B cell (primary cell): ENCODE data around the gene TNIK. TPM values are rescaled to one million over a fixed set of nuclear protein-coding genes. Genes with fewer than 3 reads are reported as not detected.

Experiments used
- ATAC-seq: fragments of 200-7000 bp; cut with Tn5 transposase; one replicate; pipeline ENCODE4 v1.10.0; 2021; ENCODE audit warnings: low read depth, mild to moderate bottlenecking, moderate number of reproducible peaks, moderate library complexity
- CTCF ChIA-PET: fragments of 350-600 bp; sonication (Branson Sonifier 250); formaldehyde crosslinking; loops from one replicate; lab custom pipeline; 2021; ENCODE audit warnings: antibody characterized with exemption, inconsistent platforms; lab: Charles Lee
- POLR2A ChIA-PET: fragments of 350-600 bp; sonication (Branson Sonifier 250); formaldehyde crosslinking; loops from one replicate; lab custom pipeline; 2021; ENCODE audit warnings: antibody characterized with exemption; lab: Charles Lee
- DNase-seq: peaks from one replicate; pipeline ENCODE4 v3.0.0; 2013
- H2AFZ ChIP-seq: 2 replicates; pipeline ENCODE4 v1.6.1; 2012; ENCODE audit warnings: mild to moderate bottlenecking, low read depth, low read length; ENCODE audit not compliant: insufficient read depth, poor library complexity, severe bottlenecking
- H3K27ac ChIP-seq, 2 donors: 1 replicate in 1 of 2; 2 replicates in 1 of 2; pipeline ENCODE4 v1.5.1; 2012 to 2013; ENCODE audit warnings: low read length in 2 of 2, mild to moderate bottlenecking in 2 of 2, moderate library complexity in 1 of 2
- H3K27me3 ChIP-seq, 4 experiments: fragments of 200-600 bp in 1 of 4; sonication (generic) in 1 of 4; replicated peaks in 1 of 4; 1 replicate in 2 of 4; 2 replicates in 2 of 4; pipeline versions ENCODE4 v1.6.1 to v1.7.0; 2013 to 2016; ENCODE audit warnings: low read length in 3 of 4, mild to moderate bottlenecking in 2 of 4, mixed read lengths in 1 of 4, moderate library complexity in 1 of 4; ENCODE audit not compliant: insufficient read depth in 4 of 4, control insufficient read depth in 3 of 4; ENCODE audit errors: control extremely low read depth in 1 of 4
- H3K36me3 ChIP-seq, 2 experiments: replicated peaks in 1 of 2; 1 replicate in 1 of 2; 2 replicates in 1 of 2; pipeline versions ENCODE4 v1.6.1 to v1.7.1; 2013; ENCODE audit warnings: low read length in 1 of 2; ENCODE audit not compliant: insufficient read depth in 2 of 2, control insufficient read depth in 1 of 2; ENCODE audit errors: control extremely low read depth in 1 of 2, extremely low read depth in 1 of 2
- H3K4me1 ChIP-seq, 2 donors: fragments of 200-600 bp in 1 of 2; sonication (generic) in 1 of 2; 1 replicate in 1 of 2; 2 replicates in 1 of 2; pipeline versions ENCODE4 v1.5.1 to v1.6.1; 2013 to 2017; ENCODE audit warnings: low read length in 2 of 2; ENCODE audit not compliant: control insufficient read depth in 2 of 2, insufficient read depth in 2 of 2
- H3K4me2 ChIP-seq: replicated peaks from 2 replicates; pipeline ENCODE3; 2012; ENCODE audit warnings: mild to moderate bottlenecking, low read depth, low read length; ENCODE audit not compliant: poor library complexity, severe bottlenecking
- H3K4me3 ChIP-seq, 5 experiments: fragments of 200-600 bp in 1 of 5; sonication (generic) in 1 of 5; 1 replicate in 3 of 5; 2 replicates in 2 of 5; pipeline versions ENCODE4 v1.5.1 to v1.7.0; 2011 to 2016; ENCODE audit warnings: low read length in 4 of 5, mild to moderate bottlenecking in 4 of 5, low read depth in 2 of 5, control low read depth in 1 of 5, moderate library complexity in 1 of 5; ENCODE audit not compliant: insufficient read depth in 1 of 5; ENCODE audit errors: control extremely low read depth in 1 of 5, extremely low read depth in 1 of 5
- H3K79me2 ChIP-seq: fragments of 200-600 bp; sonication (generic); one replicate; pipeline ENCODE4 v1.6.0; 2016; ENCODE audit warnings: low read length; ENCODE audit not compliant: control insufficient read depth, insufficient read depth
- H3K9ac ChIP-seq: fragments of 200-600 bp; sonication (generic); 2 replicates; pipeline ENCODE4 v1.6.1; 2017; ENCODE audit warnings: mild to moderate bottlenecking, low read length, moderate library complexity
- H3K9me3 ChIP-seq, 3 donors: one replicate each; pipeline versions ENCODE4 v1.6.1 to v1.7.1; 2013; ENCODE audit warnings: low read length in 2 of 3; ENCODE audit not compliant: control insufficient read depth in 2 of 3, insufficient read depth in 1 of 3; ENCODE audit errors: control extremely low read depth in 1 of 3
- H4K20me1 ChIP-seq: 2 replicates; pipeline ENCODE4 v1.6.0; 2012; ENCODE audit warnings: mild to moderate bottlenecking, low read length; ENCODE audit not compliant: insufficient read depth, control insufficient read depth, poor library complexity, severe bottlenecking
- H3K27ac Mint-ChIP-seq: one replicate; pipeline ENCODE4 v1.8.0; 2021; ENCODE audit warnings: mixed read lengths
- H3K27me3 Mint-ChIP-seq: one replicate; pipeline ENCODE4 v1.8.0; 2021; ENCODE audit warnings: mixed read lengths
- H3K4me1 Mint-ChIP-seq: one replicate; pipeline ENCODE4 v1.8.0; 2021; ENCODE audit warnings: mixed read lengths
- H3K4me3 Mint-ChIP-seq: one replicate; pipeline ENCODE4 v1.8.0; 2021; ENCODE audit warnings: mixed read lengths
- H3K9me3 Mint-ChIP-seq: one replicate; pipeline ENCODE4 v1.8.0; 2022; ENCODE audit warnings: mixed read lengths; ENCODE audit not compliant: insufficient read depth
- CTCF ChIP-seq: fragments of 200-600 bp; IDR thresholded peaks from one replicate; pipeline ENCODE4 v1.8.0; 2022; ENCODE audit warnings: antibody characterized with exemption, mild to moderate bottlenecking
- EZH2 ChIP-seq: IDR thresholded peaks from 2 replicates; pipeline ENCODE4 v1.6.1; 2012; ENCODE audit warnings: borderline replicate concordance, low read depth, mild to moderate bottlenecking, moderate library complexity, low read length; ENCODE audit not compliant: insufficient read depth, poor library complexity, severe bottlenecking
- WGBS: methylation state at CpG from one replicate; pipeline ENCODE4 v1.1.5; 2013; ENCODE audit warnings: missing lambda C conversion rate; ENCODE audit not compliant: insufficient coverage; 5-methylcytosine and 5-hydroxymethylcytosine counted together
- intact Hi-C: fragments of 100-400 bp; cut with micrococcal nuclease; formaldehyde crosslinking; loops from one replicate; pipeline ENCODE4 v1.10.0; 2022
- polyA plus RNA-seq: library from polyadenylated mRNA; depleted of rRNA; stranded (reverse); fragments of >200 nt; gene quantifications from 2 replicates; pipeline ENCODE4 v1.2.3, GENCODE V29; 2012
- total RNA-seq, 2 donors: library from RNA; stranded (reverse); fragments of 120-200 nt in 1 of 2; gene quantifications; 1 replicate in 1 of 2; 2 replicates in 1 of 2; pipeline versions ENCODE4 v1.2.3 to v1.2.4, GENCODE V29; 2013 to 2022

The TNIK gene
- total and polyA plus RNA-seq, 2 donors (not counting 1 experiment from before 2014, with no cell fraction given): 0.66 to 7.7 TPM

GRCh38 chr3:171505822-171506333 is 45.7 kb upstream of the TNIK start:
- no peak overlapping the region for H3K4me3 ChIP-seq
- H3K4me1 Mint-ChIP-seq: no peaks in the 10 kb centered on the region
- 80% methylated on average over 2 of the region's 2 CpGs for WGBS
- CTCF ChIA-PET: no interaction called here
- no peak overlapping the region for H3K27ac Mint-ChIP-seq
- H3K9ac ChIP-seq: no peak overlapping the region
- no peak overlapping the region for H3K4me2 ChIP-seq
- H3K4me3 Mint-ChIP-seq: no peak overlapping the region
- DNase-seq: no peak
- intact Hi-C loops: no loop called here
- no peak for TF ChIP-seq EZH2
- TF ChIP-seq CTCF: no peak
- H3K36me3 ChIP-seq: no peaks in the 10 kb centered on the region
- H3K27me3 Mint-ChIP-seq: peaks cover 4% of the 10 kb centered on the region
- H3K27ac ChIP-seq: no peak overlapping the region
- H4K20me1 ChIP-seq: no peaks in the 10 kb centered on the region
- no peak for ATAC-seq
- H3K9me3 ChIP-seq: peaks cover 0 to 3% (median 0%) of the 10 kb centered on the region in 3 donors
- no peaks in the 10 kb centered on the region for H3K4me1 ChIP-seq
- H2AFZ ChIP-seq: no peak overlapping the region
- no peaks in the 10 kb centered on the region for H3K79me2 ChIP-seq
- peaks cover 2% of the 10 kb centered on the region for H3K9me3 Mint-ChIP-seq
- POLR2A ChIA-PET: no interaction called here
- no peaks in the 10 kb centered on the region for H3K27me3 ChIP-seq

- peaks cover 4% of the 10 kb centered on the region for H3K27me3 Mint-ChIP-seq
- Histone ChIP-seq H3K4me2 (no peak overlapping the region), H3K4me1 (no peaks in the 10 kb centered on the region), H3K36me3 (no peaks in the 10 kb centered on the region), H4K20me1 (no peaks in the 10 kb centered on the region), H3K27me3 (no peaks in the 10 kb centered on the region), H3K4me3 (no peak overlapping the region), H3K79me2 (no peaks in the 10 kb centered on the region), H3K9ac (no peak overlapping the region), H3K27ac (no peak overlapping the region), H2AFZ (no peak overlapping the region), H3K9me3 (peaks cover 0 to 3% (median 0%) of the 10 kb centered on the region in 3 donors)
- H3K4me3 Mint-ChIP-seq: no peak overlapping the region
- no peak overlapping the region for H3K27ac Mint-ChIP-seq
- intact Hi-C loops: no loop called here
- TF ChIP-seq EZH2 (no peak), CTCF (no peak)
- WGBS: no CpG with 5 or more reads among the region's 2 CpGs
- ChIA-PET CTCF (no interaction called here), POLR2A (no interaction called here)
- peaks cover 2% of the 10 kb centered on the region for H3K9me3 Mint-ChIP-seq
- DNase-seq (no peak), ATAC-seq (no peak)
- H3K4me1 Mint-ChIP-seq: no peaks in the 10 kb centered on the region
Observed at GRCh38 chr3:171504376-171504775, 44.2 kb upstream of the TNIK start.
